ENCODE measurements around the gene CAMK1D. TPM values are rescaled to one million over a fixed set of nuclear protein-coding genes. Genes with fewer than 3 reads are reported as not detected.

CAMK1D gene
- total and polyA plus RNA-seq, 5 donors: 15.2 to 44.1 (median 26.6) TPM

GRCh38 chr10:12757351-12757750 lies 408.0 kb downstream of the CAMK1D start:
- DNase-seq (no peak), ATAC-seq (no peak)
- Histone ChIP-seq H3K9me3 (ENCODE audit: control insufficient read depth, low read length) (no peaks in the 10 kb centered on the region), H3K27ac (ENCODE audit: low read length) (no peak overlapping the region), H3K27me3 (ENCODE audit: control insufficient read depth, insufficient read depth) (no peaks in the 10 kb centered on the region), H3K4me1 (ENCODE audit: control insufficient read depth, insufficient read depth, low read length) (no peaks in the 10 kb centered on the region), H3K4me3 (ENCODE audit: low read length) (no peak overlapping the region)
- intact Hi-C loops (cut with DNase I): no loop called here
- 94% methylated on average over 2 of the region's 2 CpGs for WGBS

- 93% methylated on average over 2 of the region's 2 CpGs for WGBS
- Histone ChIP-seq H3K4me3 (ENCODE audit: low read length) (no peak overlapping the region), H3K9me3 (ENCODE audit: control insufficient read depth, low read length) (no peaks in the 10 kb centered on the region), H3K27me3 (ENCODE audit: control insufficient read depth, insufficient read depth) (no peaks in the 10 kb centered on the region), H3K27ac (ENCODE audit: low read length) (no peak overlapping the region), H3K4me1 (ENCODE audit: control insufficient read depth, insufficient read depth, low read length) (no peaks in the 10 kb centered on the region)
- intact Hi-C loops (cut with DNase I): no loop called here
- ATAC-seq: no peak
- no peak for DNase-seq
Observed at GRCh38 chr10:12758271-12758670, 408.9 kb downstream of the CAMK1D start.

GRCh38 chr10:12766223-12766622 lies 416.9 kb downstream of the CAMK1D start:
- H3K9me3 ChIP-seq (ENCODE audit: control insufficient read depth, low read length): no peaks in the 10 kb centered on the region
- H3K27ac ChIP-seq (ENCODE audit: low read length): no peak overlapping the region
- intact Hi-C loops (cut with DNase I): no loop called here
- no peak overlapping the region for H3K4me3 ChIP-seq (ENCODE audit: low read length)
- no peak for ATAC-seq
- no peak for DNase-seq
- H3K27me3 ChIP-seq (ENCODE audit: control insufficient read depth, insufficient read depth): no peaks in the 10 kb centered on the region
- 83% methylated on average over 5 of the region's 5 CpGs for WGBS
- no peaks in the 10 kb centered on the region for H3K4me1 ChIP-seq (ENCODE audit: control insufficient read depth, insufficient read depth, low read length)

- Histone ChIP-seq H3K9me3 (ENCODE audit: control insufficient read depth, low read length) (no peaks in the 10 kb centered on the region), H3K27me3 (ENCODE audit: control insufficient read depth, insufficient read depth) (no peaks in the 10 kb centered on the region), H3K4me3 (ENCODE audit: low read length) (no peak overlapping the region), H3K4me1 (ENCODE audit: control insufficient read depth, insufficient read depth, low read length) (no peaks in the 10 kb centered on the region), H3K27ac (ENCODE audit: low read length) (no peak overlapping the region)
- 69% methylated on average over 16 of the region's 16 CpGs for WGBS
- no peak for DNase-seq
- intact Hi-C loops (cut with DNase I): no loop called here
- no peak for ATAC-seq
Observed at GRCh38 chr10:12768156-12769100, 419.1 kb downstream of the CAMK1D start.

GRCh38 chr10:12769323-12770044 lies 420.1 kb downstream of the CAMK1D start:
- no peaks in the 10 kb centered on the region for H3K4me1 ChIP-seq (ENCODE audit: control insufficient read depth, insufficient read depth, low read length)
- intact Hi-C loops (cut with DNase I): no loop called here
- H3K27ac ChIP-seq (ENCODE audit: low read length): no peak overlapping the region
- H3K27me3 ChIP-seq (ENCODE audit: control insufficient read depth, insufficient read depth): no peaks in the 10 kb centered on the region
- no peaks in the 10 kb centered on the region for H3K9me3 ChIP-seq (ENCODE audit: control insufficient read depth, low read length)
- DNase-seq (no peak), ATAC-seq (no peak)
- WGBS: 85% methylated on average over 14 of the region's 14 CpGs
- no peak overlapping the region for H3K4me3 ChIP-seq (ENCODE audit: low read length)

GRCh38 chr10:12771981-12772760 lies 422.8 kb downstream of the CAMK1D start:
- intact Hi-C loops (cut with DNase I): no loop called here
- Histone ChIP-seq H3K27ac (ENCODE audit: low read length) (no peak overlapping the region), H3K27me3 (ENCODE audit: control insufficient read depth, insufficient read depth) (no peaks in the 10 kb centered on the region), H3K4me1 (ENCODE audit: control insufficient read depth, insufficient read depth, low read length) (no peaks in the 10 kb centered on the region), H3K4me3 (ENCODE audit: low read length) (no peak overlapping the region), H3K9me3 (ENCODE audit: control insufficient read depth, low read length) (no peaks in the 10 kb centered on the region)
- WGBS: 83% methylated on average over 19 of the region's 19 CpGs
- DNase-seq (no peak), ATAC-seq (peak in 1 of 2 donors; percentile 22)

- Histone ChIP-seq H3K9me3 (ENCODE audit: control insufficient read depth, low read length) (no peaks in the 10 kb centered on the region), H3K4me3 (ENCODE audit: low read length) (no peak overlapping the region), H3K27ac (ENCODE audit: low read length) (no peak overlapping the region), H3K4me1 (ENCODE audit: control insufficient read depth, insufficient read depth, low read length) (no peaks in the 10 kb centered on the region), H3K27me3 (ENCODE audit: control insufficient read depth, insufficient read depth) (no peaks in the 10 kb centered on the region)
- intact Hi-C loops (cut with DNase I): no loop called here
- ATAC-seq (no peak), DNase-seq (no peak)
- 87% methylated on average over 8 of the region's 8 CpGs for WGBS
Observed at GRCh38 chr10:12772797-12773587, 423.6 kb downstream of the CAMK1D start.

- Histone ChIP-seq H3K27me3 (ENCODE audit: control insufficient read depth, insufficient read depth) (no peaks in the 10 kb centered on the region), H3K4me3 (ENCODE audit: low read length) (no peak overlapping the region), H3K27ac (ENCODE audit: low read length) (no peak overlapping the region), H3K4me1 (ENCODE audit: control insufficient read depth, insufficient read depth, low read length) (no peaks in the 10 kb centered on the region), H3K9me3 (ENCODE audit: control insufficient read depth, low read length) (no peaks in the 10 kb centered on the region)
- 69% methylated on average over 16 of the region's 16 CpGs for WGBS
- DNase-seq (no peak), ATAC-seq (no peak)
- intact Hi-C loops (cut with DNase I): no loop called here
Observed at GRCh38 chr10:12774204-12774894, 425.0 kb downstream of the CAMK1D start.

- WGBS: 74% methylated on average over 8 of the region's 8 CpGs
- H3K27me3 ChIP-seq (ENCODE audit: control insufficient read depth, insufficient read depth): no peaks in the 10 kb centered on the region
- no peaks in the 10 kb centered on the region for H3K4me1 ChIP-seq (ENCODE audit: control insufficient read depth, insufficient read depth, low read length)
- intact Hi-C loops (cut with DNase I): no loop called here
- peak; percentile 74 to 81 for ATAC-seq
- peak overlapping the region; percentile 35 for H3K27ac ChIP-seq (ENCODE audit: low read length)
- DNase-seq: peak; percentile 55 to 79 (median 79)
- H3K4me3 ChIP-seq (ENCODE audit: low read length): no peak overlapping the region
- no peaks in the 10 kb centered on the region for H3K9me3 ChIP-seq (ENCODE audit: control insufficient read depth, low read length)
Observed at GRCh38 chr10:12777840-12778585, 428.7 kb downstream of the CAMK1D start.
